Pons (tissue), 1 donor: Measurements from ENCODE around the gene IGSF9B.

Experiments
- DNase-seq: peaks from one replicate; pipeline ENCODE4 v3.0.0-alpha.2; 2016; ENCODE audit warnings: low spot score

The IGSF9B gene

DNA sequence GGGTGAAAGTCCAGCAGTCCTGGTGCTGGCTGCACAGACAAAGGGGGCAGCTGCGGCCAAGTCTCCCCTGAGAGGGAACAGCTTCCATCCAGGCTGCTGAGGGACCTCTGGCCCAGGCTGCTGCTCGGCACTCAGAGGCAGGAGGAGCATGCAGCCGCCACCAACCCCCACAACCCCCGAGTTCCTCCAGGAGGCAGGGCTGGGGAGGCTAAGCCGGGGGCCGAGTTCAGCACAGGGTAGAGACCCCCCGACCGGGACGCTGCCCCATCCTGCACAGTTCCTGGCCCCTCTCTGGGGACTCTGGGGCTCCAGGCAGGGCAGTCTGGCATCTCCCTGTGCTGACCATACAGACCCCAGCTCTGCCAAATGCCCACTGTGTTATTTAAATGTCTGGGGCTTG lies 20.2 kb downstream of the IGSF9B start:
- no peak for DNase-seq

DNA sequence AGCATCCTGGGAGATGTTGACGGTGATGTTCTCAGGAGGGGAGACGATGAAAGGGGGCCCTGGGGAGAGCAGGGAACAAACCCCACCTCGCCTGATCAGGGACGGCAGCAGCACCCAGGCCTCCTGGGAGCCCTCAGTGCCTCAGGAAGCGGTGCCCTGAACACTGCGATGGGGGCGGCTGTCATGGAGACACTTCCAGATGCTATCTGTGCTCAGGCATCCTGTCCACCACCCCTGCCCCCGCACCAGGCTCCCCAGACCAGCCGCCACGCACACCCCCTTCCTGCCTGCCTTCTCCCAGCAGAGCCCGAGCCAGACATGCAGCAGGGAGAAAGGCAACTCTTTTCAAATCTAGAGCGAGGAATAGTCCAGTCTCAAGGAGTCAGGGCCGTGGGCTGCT lies 20.6 kb downstream of the IGSF9B start:
- DNase-seq, result no peak

DNA sequence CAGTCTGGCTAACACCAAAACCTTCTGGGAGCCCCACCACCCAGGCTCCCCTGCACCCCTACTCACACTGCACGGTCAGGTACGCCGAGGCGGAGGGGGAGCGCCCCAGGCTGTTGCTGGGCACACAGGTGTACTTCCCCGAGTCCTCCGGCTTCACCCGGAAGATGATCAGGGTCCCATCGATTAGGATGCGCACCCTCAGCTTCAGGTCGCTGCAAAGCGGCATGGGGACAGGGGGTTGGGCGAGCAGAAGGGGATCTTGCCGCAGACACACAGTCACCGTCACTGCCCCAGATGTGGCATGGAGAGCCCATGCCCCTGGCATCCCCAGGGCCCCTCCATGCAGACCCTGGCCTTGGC lies 21.2 kb downstream of the IGSF9B start:
- no peak for DNase-seq

DNA sequence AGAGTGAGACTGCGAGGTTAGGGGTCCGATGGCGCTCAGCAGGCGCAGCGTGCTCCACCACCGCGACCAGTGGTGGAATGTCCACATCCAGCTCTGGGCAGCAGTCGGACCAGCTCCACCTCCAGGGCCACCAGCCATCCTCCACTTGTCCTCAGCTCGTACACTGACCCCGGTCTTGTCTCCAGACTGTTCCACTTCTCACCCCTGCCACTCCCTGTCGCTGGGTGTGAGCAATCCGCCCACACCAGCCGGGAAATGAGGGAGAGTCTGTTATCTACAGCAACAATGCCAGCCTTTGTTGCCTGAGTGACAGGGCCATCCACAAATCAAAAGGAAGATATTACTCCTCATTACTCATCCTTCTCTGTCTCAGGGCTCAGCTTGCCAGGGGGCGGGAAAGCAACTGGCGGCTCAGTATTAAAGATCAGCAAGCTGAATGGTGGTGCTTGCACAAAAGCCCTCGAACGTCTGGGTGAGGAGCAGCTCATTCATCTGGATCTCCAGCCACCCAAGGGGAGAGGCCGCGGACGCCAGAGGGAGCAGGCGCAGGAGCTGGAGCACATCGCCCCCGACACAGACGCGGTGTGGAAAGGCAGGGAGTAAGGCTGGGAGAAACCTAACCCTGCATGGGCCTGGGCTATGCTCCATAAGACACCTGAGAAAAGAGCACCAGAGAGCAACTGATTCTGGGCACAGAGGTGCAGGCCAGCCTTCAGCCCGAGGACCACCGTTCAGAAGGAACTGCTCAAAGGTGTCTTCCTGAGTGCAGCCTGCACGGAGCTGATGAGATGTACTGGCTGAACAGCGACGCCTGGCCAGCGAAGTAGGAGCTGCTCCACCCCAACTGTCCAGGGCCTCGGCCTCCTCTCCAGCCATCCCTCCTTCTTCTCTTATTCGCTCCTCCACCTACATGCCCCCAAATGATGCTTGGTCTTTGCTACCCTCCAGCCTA lies 21.9 kb downstream of the IGSF9B start:
- peak; percentile 96 for DNase-seq

DNA sequence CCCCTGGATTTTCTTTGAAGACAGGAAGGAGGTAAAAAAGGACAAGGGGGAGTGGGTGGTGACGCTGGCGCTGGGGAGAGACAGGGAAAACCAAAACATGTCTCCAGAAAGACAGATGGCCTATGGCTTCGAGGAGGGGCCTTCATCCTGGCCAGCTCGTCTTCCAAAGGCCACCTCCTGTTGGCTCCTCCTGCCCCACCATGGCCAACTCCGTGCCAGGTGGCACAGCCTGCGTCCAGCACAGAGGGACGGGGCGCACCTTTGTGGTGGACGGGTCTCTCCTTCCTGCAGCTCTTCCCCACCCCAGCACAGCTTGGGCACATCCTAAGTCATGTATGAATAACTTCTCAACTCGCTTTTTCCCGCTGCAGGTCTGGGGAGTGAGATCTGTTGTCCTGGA lies 22.7 kb downstream of the IGSF9B start:
- DNase-seq, result no peak

DNA sequence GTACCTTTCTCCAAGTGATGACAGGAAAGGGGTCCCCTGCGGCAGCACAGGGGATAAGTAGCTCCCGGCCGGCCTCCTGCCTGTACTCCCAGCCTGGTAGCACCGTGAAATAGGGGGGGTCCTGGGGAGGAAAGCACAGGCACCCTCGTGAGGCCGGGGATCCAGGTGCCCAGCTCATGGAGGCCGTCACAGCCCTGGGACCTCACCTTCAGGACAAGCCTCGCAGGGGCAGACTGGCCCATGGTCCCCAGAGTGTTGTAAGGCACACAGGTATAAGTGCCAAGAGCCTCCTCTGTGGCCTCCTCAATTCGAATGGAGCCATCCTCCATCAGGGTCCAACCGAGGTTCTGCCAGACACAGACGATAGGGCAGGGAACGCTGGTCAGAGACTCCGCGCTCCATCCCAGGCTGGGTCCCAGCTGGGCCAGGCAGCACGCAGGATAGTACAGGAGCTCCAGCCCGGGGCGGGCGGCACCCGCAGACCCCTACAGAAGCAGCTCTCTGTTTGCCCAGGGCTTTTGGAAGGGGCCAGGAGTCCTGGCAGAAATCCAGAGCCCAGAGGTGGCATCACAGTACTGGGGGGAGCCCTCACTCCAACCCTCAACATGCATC lies 25.2 kb downstream of the IGSF9B start:
- no peak for DNase-seq

DNA sequence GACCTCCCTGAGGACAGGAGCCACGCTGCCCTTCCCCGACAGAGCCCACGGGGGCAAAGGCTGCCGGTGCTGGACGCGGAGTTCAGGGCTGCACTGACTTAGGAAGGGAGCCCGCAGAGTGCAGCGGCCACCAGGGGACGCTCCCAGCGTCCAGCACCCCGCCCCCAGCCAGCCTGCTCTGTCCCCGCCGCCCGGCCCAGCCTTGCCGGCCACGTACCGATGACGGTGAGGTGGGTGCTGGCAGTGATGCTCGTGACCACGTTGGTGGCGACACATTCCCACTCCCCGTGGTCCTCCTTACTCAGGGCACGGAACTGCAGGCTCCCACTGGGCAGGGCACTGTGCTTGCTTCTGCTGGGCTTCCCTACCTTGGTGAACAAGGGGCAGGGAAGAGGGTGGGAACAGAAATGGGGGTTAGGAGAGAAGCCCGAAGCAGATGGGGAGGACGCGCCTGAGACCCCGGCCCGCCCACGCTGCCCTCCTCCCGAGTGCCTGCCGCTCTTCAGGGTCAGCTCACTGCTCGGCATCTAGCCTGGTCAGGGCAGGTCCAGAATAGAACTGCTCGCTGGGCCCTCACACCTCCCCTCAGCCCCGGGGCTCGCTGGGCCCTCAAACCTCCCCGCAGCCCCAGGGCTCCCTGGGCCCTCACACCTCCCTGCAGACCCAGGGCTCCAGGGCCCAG lies 25.9 kb downstream of the IGSF9B start:
- no peak for DNase-seq

DNA sequence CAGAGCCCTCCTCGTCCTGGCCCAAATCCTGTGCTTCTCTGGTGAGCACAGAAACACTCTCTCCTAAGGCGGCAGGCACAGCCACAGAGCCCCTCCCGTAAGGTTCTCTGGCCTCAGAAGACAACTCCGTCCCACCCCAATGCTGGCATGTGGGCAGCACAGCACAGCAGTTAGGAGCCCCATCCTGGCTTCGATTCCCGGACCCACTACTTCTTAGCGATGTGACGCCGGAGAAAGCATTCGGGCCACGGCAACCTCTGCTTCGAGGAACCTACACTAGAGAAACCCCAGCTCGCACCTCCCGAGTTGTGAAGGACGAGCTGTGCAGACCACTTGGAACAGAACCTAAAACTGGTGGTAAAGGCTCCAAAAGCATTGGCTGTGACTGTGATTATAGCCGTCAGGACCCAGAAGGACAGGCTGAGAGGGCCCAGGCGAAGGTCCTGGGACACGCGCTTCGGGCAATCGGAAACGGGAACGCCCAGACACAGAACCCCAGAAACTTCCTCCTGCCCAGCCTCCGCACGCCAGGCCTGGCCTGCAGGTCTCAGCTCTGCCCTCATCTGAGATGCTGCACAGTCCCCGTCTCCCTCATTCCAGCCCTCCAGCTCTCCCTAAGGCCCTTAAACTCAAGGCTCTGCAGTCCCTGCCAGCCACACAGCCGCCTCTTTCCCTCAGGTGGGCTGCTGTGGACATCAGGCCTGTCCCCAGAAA lies 26.6 kb downstream of the IGSF9B start:
- no peak for DNase-seq

DNA sequence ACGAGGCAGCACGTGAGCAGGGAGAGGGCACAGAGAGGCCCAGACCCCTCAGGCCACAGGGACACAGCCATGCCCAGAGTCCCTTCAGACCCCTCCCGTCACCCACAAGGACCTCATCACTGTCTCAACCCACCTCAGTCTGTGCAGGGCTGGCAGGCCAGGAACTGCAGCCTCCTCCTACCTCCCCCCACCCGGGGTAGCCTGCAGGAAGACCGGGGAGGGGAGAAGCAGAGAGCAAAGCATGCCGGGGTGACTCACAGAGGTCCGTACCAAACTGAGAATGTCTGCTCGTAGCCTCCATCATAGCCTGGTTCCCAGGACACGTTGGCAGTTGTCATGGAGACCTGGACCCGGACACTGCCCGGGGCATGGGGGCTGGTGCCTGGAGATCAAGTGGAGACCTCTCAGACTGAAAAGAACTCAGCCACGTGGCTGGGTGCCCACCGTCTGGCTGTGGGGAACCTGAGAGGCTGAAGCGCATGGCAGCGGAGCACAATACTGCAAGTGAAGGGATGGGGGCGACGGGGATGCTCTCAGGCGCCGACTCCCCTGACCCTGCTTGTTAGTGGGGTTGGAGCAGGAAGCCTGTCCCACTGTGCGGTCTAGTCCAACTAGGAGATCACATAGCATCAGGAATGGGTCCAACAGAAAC lies 27.2 kb downstream of the IGSF9B start:
- no peak for DNase-seq

DNA sequence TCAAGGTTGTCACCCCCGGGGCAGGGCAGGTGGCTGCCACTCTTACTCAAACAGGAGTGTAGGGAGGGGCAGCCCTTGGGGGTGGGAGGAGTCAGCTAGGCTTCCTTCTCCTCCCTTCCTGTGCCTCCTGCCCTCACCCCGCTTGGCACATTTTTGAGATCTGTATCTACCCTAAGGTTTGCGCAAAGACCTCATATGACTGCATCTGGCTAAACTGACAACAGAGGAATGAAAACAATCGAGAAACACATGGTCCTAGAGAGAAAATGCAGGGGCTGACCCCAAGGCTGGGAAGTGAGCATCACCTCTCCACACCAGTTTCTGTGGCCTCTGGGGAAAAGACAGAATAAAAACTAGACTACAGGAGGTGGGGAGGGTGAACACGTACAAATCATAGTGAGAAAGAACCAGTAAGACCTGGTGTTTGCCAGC lies 28.1 kb downstream of the IGSF9B start:
- DNase-seq, result no peak

DNA sequence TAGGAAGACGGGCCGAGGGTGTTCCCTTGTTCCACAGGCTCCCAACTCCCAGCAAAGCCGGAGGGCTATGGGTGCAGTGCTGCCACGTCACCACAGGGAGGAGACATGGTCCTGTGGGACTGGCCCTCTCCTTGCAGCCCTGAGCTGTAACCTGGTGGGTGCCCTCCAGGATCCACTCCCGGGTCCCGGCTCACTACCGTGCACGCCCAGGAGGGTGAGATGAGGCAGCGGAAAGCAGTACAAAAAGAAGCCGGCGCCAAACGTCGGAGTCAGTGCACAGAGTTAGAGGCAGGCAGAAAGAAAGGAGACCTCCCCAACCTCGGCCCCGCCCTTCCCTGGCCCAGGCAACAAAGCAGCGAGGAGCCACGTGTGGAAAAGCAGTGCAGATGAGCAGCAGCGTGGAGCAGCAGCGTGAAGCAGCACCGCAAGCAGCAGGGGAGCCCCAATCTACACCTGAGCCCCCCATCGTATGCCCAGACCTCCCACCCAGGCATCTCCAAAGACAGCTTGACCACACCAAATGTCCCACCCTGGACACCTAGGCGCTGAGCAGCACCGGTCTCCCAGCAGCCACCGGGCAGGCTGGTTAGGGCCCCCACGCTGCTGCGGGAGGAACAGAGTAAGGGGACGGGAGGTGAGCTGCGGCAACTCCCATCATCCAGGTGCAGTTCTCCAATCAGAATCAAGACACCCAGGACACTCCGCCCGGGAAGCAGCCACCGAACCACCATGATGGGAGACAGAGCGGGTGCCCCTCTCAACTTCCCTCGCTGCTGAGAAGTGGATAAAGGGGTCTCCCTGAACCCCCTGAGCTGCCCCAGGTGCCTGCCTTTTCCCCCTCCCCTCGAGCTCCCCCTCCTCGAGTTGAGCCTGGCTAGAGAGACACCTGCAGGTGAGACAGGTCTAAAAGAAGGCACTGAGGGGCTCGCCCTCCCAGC lies 28.8 kb downstream of the IGSF9B start:
- DNase-seq, result peak; percentile 32

DNA sequence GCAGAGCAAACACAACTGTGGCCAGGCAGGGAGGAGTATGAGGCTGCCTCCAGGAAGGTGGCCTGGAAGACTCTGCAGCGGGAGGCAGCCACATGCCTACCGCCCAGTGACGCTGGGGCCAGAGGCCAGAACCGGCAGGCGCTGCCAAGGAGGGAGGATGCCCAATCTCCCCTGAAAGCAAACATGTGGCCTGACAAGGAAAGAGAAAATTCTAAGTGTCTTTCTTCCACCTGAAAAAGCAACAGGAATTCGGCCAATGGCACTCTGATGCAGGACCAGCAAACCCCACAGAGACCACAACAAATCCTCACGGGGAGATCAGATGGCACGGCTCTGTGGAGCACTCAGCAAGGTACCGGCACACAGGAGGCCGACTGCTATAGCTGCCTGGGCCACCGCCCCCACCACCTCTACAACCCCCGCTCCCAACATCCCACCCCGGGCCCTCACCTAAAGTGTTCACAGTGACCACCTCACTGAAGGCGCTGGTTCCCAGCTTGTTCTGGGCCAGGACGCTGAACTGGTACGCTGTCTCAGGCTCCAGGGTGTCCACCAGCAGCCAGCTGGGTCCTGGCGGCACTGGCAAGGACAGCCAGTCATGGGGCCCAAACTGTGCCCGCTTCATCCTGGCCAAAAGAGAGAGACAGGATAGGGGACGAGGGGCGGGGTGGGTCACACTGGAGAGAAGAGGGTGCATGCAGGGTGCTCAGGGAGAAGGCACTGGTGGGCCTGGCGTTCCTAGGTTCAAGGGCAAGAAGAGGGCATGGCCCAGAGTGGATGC lies 30.1 kb downstream of the IGSF9B start:
- no peak for DNase-seq

DNA sequence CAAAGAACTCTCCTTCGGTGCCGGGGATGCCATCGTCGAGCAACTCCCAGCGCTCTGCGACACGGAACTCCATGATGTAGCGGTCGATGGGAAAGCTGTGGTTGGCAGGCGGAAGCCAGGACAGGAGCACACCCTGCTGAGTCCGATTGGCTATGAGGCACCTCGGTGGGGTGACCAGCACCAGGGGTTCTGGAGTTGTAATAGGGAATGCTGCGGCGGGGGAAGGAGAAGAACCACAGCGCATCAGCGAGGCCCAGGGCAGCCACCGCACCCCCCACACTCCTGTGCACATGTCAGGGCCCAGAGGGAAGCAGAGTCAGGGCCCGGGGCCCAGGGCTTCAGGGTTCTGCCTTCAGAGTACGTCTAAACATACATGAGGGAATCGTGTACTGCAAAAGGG lies 31.0 kb downstream of the IGSF9B start:
- no peak for DNase-seq

DNA sequence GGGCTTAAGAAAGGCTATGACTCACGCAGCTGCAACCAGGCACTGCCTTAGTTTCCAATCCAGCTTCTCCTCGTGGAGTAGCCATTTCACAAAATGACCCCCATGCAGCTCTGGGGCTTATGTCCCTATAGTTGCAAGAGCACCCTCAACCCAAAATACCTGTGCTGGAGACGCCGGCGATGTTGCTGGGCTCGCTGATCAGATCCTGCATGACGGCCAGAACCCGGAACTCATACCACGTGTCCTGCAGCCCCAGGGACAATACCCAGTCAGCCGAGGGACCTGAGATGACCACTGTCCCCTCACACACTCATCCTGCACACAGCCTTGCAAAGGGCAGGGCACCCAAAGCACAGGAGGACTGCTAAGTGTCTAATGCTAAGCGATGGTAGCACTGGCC lies 32.1 kb downstream of the IGSF9B start:
- no peak for DNase-seq

DNA sequence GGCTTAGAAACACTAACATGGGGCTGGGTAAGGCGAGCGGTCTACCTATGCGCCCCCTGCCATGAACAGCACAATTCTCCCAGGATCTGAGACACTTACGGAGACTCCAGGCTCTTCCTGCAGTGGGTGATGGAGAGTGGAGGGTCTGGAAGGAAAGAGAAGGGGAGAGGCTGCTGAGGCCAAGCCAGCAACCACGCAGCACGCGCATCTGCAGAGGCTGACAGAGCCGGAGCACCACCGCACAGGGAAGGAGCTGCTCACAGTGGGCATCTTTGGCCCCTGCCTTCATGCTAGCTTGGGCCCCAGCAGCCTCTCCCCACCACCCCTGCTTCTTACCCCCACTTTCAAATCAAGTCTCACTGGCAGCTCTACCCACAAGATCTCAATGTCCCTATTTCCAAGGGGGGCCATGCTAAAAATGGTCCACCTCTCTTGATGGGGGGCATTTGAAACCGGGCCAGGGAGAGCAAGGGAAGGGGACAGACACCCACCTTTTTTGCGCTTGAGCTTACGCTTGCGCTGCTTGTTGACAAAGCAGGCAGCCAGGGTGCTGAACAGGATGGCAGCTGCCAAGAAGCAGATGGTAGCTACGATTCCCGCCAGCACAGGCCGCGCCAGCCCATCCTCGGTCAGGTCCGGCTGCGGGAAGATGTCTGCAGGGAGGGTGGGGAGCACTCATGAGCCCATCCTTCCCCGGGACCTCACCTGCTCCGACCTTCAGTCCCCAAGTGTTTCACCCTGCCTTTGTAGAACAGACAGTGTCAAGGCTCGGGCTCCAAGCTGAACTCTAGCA lies 34.5 kb downstream of the IGSF9B start:
- DNase-seq, result no peak

DNA sequence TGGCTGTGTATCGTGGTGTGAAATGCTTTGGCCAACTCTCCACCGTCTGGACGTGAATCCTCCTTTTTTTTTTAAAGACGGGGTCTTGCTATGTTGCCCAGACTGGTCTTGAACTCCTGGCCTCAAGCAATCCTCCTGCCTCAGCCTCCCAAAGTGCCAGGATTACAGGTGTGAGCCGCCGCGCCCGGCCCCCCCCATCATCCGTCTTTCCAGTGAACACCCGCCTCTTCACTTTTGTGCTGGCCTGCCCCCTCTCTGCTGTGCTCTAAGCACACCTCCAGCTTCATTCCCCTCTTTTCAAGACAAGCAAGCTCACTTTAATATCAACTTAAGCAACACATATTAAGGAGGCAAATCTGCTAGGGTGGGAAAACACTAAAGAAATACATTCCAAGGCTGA lies 35.3 kb downstream of the IGSF9B start:
- no peak for DNase-seq

DNA sequence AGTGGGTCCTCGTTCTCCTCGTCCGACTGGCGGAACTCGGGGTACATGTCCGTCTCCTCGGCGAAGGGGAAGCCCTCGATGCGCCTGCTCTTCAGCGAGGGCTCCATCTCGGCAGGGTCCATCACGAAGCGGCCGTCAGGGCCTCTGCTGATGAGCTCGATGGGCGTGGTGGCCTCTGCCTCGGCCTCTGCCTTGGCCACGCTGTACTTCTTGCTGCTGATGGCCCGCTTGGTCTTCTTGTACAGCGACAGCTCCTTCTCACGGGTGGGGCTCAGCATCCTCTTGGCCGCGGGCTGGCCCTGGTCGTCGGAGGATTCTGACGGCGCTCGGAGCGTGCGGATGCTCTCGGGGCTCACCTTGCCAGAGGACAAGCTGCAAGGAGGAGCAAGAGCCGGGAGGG lies 35.7 kb downstream of the IGSF9B start:
- no peak for DNase-seq

DNA sequence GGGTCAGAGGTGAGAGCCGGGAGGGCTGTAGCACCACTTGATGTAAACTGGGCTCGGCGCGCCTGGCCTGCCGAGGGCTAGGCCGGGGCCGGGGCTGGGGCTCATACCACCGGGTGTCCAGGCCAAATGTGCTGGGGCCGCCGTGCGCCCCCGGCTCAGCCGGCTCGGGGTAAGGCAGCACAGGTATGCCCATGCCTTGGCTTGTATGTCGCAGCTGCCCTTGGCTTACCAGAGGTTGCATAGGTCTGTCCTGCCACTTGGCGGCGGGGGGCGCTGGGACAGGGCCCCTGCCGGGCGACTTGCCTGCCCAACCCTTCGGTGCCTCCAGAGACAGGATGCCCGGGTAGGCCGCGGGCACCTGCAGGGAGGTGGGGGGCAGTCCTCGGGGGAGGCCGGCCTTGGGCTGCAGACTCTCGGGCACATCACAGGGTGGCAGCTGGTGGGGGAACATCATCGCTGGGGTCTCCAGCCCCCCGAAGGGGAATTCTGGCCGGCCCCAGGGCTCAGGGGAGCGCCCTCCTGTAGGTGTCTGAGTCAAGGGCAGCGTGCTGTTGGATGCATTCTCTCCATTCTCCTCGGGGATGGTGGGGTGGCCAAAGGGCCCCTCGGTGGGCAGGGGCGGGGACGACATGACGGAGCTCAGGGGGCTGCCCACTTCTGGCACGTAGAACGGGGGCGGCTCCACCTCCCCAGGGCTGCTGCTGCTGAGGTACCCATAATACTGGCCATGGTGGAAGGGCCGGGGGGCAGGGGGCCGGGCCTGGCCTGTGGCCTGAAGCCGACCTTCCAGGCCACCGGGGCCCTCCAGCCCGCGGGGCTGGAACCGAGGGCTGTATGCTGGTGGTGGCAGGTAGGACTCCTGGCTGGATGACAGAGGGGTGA lies 36.4 kb downstream of the IGSF9B start:
- no peak for DNase-seq
